GM18507 (cell line): ENCODE measurements around the gene PDZK1IP1.

ENCODE experiments used
- DNase-seq: peaks from one replicate; pipeline ENCODE4 v3.0.0; 2011; ENCODE audit warnings: low read depth; ENCODE audit not compliant: insufficient read length; ENCODE audit errors: extremely low spot score
- FAIRE-seq: peaks from 2 replicates; lab custom pipeline; 2011; peaks lifted over from hg19 to GRCh38; lab: Jason Lieb, UNC

PDZK1IP1 gene

GRCh38 chr1:47224676-47225399 is 35.0 kb upstream of the PDZK1IP1 start:
- no peak for DNase-seq
- FAIRE-seq, result no peak

- no peak for DNase-seq
- no peak for FAIRE-seq
Measured at GRCh38 chr1:47223921-47224675, 34.3 kb upstream of the PDZK1IP1 start.

GRCh38 chr1:47223174-47223920 is 33.5 kb upstream of the PDZK1IP1 start:
- FAIRE-seq, result no peak

GRCh38 chr1:47222476-47222875 is 32.6 kb upstream of the PDZK1IP1 start:
- FAIRE-seq (no peak), DNase-seq (no peak)

More at GRCh38 chr1:47223174-47223920, 33.5 kb upstream of the PDZK1IP1 start:
- no peak for DNase-seq

- DNase-seq, result no peak
- no peak for FAIRE-seq
Measured at GRCh38 chr1:47219590-47220220, 29.9 kb upstream of the PDZK1IP1 start.

- FAIRE-seq, result no peak
- DNase-seq, result no peak
Measured at GRCh38 chr1:47219001-47219400, 29.2 kb upstream of the PDZK1IP1 start.

- FAIRE-seq, result no peak
- DNase-seq, result no peak
Measured at GRCh38 chr1:47216278-47217059, 26.6 kb upstream of the PDZK1IP1 start.

- FAIRE-seq (no peak), DNase-seq (no peak)
Measured at GRCh38 chr1:47215713-47216112, 25.9 kb upstream of the PDZK1IP1 start.

GRCh38 chr1:47214549-47214948 is 24.7 kb upstream of the PDZK1IP1 start:
- FAIRE-seq, result no peak
- DNase-seq, result no peak

- DNase-seq (no peak), FAIRE-seq (no peak)
Measured at GRCh38 chr1:47213230-47213963, 23.6 kb upstream of the PDZK1IP1 start.

- FAIRE-seq, result no peak
- DNase-seq, result no peak
Measured at GRCh38 chr1:47212636-47213229, 22.9 kb upstream of the PDZK1IP1 start.

GRCh38 chr1:47211796-47212269 is 22.0 kb upstream of the PDZK1IP1 start:
- FAIRE-seq (no peak), DNase-seq (no peak)

- no peak for FAIRE-seq
- DNase-seq, result no peak
Measured at GRCh38 chr1:47210666-47211065, 20.8 kb upstream of the PDZK1IP1 start.

GRCh38 chr1:47209725-47210325 is 20.0 kb upstream of the PDZK1IP1 start:
- DNase-seq (no peak), FAIRE-seq (no peak)

GRCh38 chr1:47209091-47209490 is 19.3 kb upstream of the PDZK1IP1 start:
- no peak for FAIRE-seq
- no peak for DNase-seq

- FAIRE-seq (no peak), DNase-seq (no peak)
Measured at GRCh38 chr1:47208374-47208850, 18.6 kb upstream of the PDZK1IP1 start.

GRCh38 chr1:47207803-47208373 is 18.1 kb upstream of the PDZK1IP1 start:
- DNase-seq (no peak), FAIRE-seq (no peak)
